ENCODE results near the gene TTLL11. TPM values are rescaled to one million over a fixed set of nuclear protein-coding genes. Genes with fewer than 3 reads are reported as not detected.

TTLL11 gene
- total RNA-seq, 4 donors from 2014 or later, result 9.8 to 18.6 (median 15.6) TPM

- DNase-seq (ENCODE audit: low spot score in 2 of 2), result no peak
- WGBS, 2 donors, result 52 to 70% methylated on average over 8 of the region's 8 CpGs
- Histone ChIP-seq H3K4me1 (peaks cover 0 to 52% (median 21%) of the 10 kb centered on the region in 4 donors), H3K27ac (peak overlapping the region in 3 of 4 donors; percentile 67 to 85 (median 84)), H3K27me3 (no peaks in the 10 kb centered on the region), H3K9me3 (no peaks in the 10 kb centered on the region), H3K4me3 (peak overlapping the region in 3 of 4 donors; percentile 8 to 29 (median 11)), H3K36me3 (no peaks in the 10 kb centered on the region)
- TF ChIP-seq, protein P1, sequence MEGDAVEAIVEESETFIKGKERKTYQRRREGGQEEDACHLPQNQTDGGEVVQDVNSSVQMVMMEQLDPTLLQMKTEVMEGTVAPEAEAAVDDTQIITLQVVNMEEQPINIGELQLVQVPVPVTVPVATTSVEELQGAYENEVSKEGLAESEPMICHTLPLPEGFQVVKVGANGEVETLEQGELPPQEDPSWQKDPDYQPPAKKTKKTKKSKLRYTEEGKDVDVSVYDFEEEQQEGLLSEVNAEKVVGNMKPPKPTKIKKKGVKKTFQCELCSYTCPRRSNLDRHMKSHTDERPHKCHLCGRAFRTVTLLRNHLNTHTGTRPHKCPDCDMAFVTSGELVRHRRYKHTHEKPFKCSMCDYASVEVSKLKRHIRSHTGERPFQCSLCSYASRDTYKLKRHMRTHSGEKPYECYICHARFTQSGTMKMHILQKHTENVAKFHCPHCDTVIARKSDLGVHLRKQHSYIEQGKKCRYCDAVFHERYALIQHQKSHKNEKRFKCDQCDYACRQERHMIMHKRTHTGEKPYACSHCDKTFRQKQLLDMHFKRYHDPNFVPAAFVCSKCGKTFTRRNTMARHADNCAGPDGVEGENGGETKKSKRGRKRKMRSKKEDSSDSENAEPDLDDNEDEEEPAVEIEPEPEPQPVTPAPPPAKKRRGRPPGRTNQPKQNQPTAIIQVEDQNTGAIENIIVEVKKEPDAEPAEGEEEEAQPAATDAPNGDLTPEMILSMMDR (IDR thresholded peaks at IDR 0.05), result no peak
- TF ChIP-seq POLR2A (IDR thresholded peaks at IDR 0.05), result no peak
- no peak for TF ChIP-seq EP300 (IDR thresholded peaks at IDR 0.05)
Observed at GRCh38 chr9:121883281-121884056, 209.6 kb downstream of the TTLL11 start.

- H3K27me3 ChIP-seq, result no peaks in the 10 kb centered on the region
- peak overlapping the region in 1 of 4 donors; percentile 32 for H3K27ac ChIP-seq
- peaks cover 0 to 39% (median 14%) of the 10 kb centered on the region in 4 donors for H3K4me1 ChIP-seq
- DNase-seq (ENCODE audit: low spot score in 2 of 2), result no peak
- TF ChIP-seq, protein P1 (IDR thresholded peaks at IDR 0.05), result no peak
- TF ChIP-seq EP300 (IDR thresholded peaks at IDR 0.05) (no peak), POLR2A (IDR thresholded peaks at IDR 0.05) (no peak)
- H3K9me3 ChIP-seq, result no peaks in the 10 kb centered on the region
- 79 to 89% methylated on average over 7 of the region's 7 CpGs for WGBS, 2 donors
- no peak overlapping the region for H3K4me3 ChIP-seq
- H3K36me3 ChIP-seq, result no peaks in the 10 kb centered on the region
Observed at GRCh38 chr9:121881920-121882500, 211.1 kb downstream of the TTLL11 start.

- Histone ChIP-seq H3K36me3 (no peaks in the 10 kb centered on the region), H3K4me3 (no peak overlapping the region), H3K27me3 (no peaks in the 10 kb centered on the region), H3K9me3 (no peaks in the 10 kb centered on the region), H3K4me1 (peaks cover 0 to 29% (median 13%) of the 10 kb centered on the region in 4 donors), H3K27ac (no peak overlapping the region)
- TF ChIP-seq EP300 (IDR thresholded peaks at IDR 0.05), result no peak
- TF ChIP-seq POLR2A (IDR thresholded peaks at IDR 0.05), result no peak
- TF ChIP-seq, protein P1 (IDR thresholded peaks at IDR 0.05), result no peak
- 71% methylated on average over 8 of the region's 8 CpGs for WGBS, 2 donors
- DNase-seq (ENCODE audit: low spot score in 2 of 2), result no peak
Observed at GRCh38 chr9:121880343-121880898, 212.7 kb downstream of the TTLL11 start.

DNA sequence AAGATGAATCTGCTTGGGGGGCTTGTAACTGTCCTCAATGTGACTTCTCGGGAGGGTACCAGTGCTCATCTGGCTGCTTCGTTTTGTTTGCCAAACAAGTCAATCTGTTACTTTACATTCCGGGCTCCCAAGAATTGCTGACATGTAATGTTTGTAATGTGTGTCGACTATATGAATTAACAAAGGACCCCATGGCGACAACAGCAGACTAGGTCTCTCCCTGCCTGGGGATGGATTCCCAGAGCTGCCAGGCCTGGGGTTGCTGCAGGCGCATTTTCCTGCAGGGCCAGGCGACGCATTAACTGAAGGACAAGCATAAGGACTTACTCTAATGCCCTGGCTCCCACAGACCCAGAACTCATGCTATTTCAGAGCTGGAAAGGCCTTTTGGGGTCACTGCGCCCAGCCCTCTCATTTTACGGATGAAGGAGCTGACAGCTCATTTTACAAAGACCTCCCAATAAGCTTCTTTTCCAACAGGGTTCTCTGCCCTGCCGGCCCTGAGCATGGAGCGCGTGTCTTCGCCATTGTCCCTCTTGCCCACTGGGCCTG lies 214.8 kb downstream of the TTLL11 start:
- no peak for DNase-seq (ENCODE audit: low spot score in 2 of 2)
- WGBS, 2 donors, result 67 to 76% methylated on average over 11 to 14 of the region's 14 CpGs

More for the DNA sequence above, 214.8 kb downstream of the TTLL11 start:
- Histone ChIP-seq H3K27ac (no peak overlapping the region), H3K9me3 (no peaks in the 10 kb centered on the region), H3K27me3 (no peaks in the 10 kb centered on the region), H3K4me1 (peaks cover 0 to 8% (median under 1%) of the 10 kb centered on the region in 4 donors), H3K4me3 (no peak overlapping the region), H3K36me3 (no peaks in the 10 kb centered on the region)
- TF ChIP-seq POLR2A (IDR thresholded peaks at IDR 0.05) (no peak), EP300 (IDR thresholded peaks at IDR 0.05) (no peak)
- TF ChIP-seq, protein P1 (IDR thresholded peaks at IDR 0.05), result no peak

Measured in tibial nerve (tissue), 4 donors.